DND-41 (cell line): ENCODE results near the gene CACNB4.
"Not testable (repeated sequence)": the region's sequence is repeated elsewhere in the genome, so short reads cannot be mapped to it uniquely, and the experiment has no call there.

Experiments used
- ATAC-seq: fragments of 200-7000 bp; cut with Tn5 transposase; 3 replicates; pipeline ENCODE4 v1.9.1; 2021; ENCODE audit warnings: low read depth; ENCODE audit not compliant: insufficient read depth
- DNase-seq: peaks from one replicate; pipeline ENCODE4 v3.0.0-alpha.2; 2020
- H2AFZ ChIP-seq: 2 replicates; pipeline ENCODE4 v1.6.0; 2012; ENCODE audit warnings: low read depth, low read length
- H3K27ac ChIP-seq: 2 replicates; pipeline ENCODE4 v1.5.1; 2012; ENCODE audit warnings: low read length, inconsistent platforms
- H3K27me3 ChIP-seq: fragments of 200-600 bp; sonication (generic); 2 replicates; pipeline ENCODE4 v1.6.0; 2012; ENCODE audit warnings: low read length, mild to moderate bottlenecking, inconsistent platforms; ENCODE audit not compliant: insufficient read depth, poor library complexity
- H3K36me3 ChIP-seq: 2 replicates; pipeline ENCODE4 v1.5.1; 2012; ENCODE audit warnings: low read length, inconsistent platforms; ENCODE audit not compliant: insufficient read depth
- H3K4me1 ChIP-seq: 2 replicates; pipeline ENCODE4 v1.5.1; 2012; ENCODE audit warnings: mild to moderate bottlenecking, low read length; ENCODE audit not compliant: insufficient read depth
- H3K4me2 ChIP-seq: 2 replicates; pipeline ENCODE4 v1.6.0; 2012; ENCODE audit warnings: mild to moderate bottlenecking, moderate library complexity, low read length, inconsistent platforms; ENCODE audit not compliant: insufficient read depth
- H3K4me3 ChIP-seq, 2 experiments: fragments of 200-600 bp in 1 of 2; shearing (Covaris generic) in 1 of 2; 2 replicates each; pipeline ENCODE4 v1.5.1; 2012 to 2016; ENCODE audit warnings: inconsistent platforms in 2 of 2, low read length in 2 of 2, mild to moderate bottlenecking in 2 of 2, low read depth in 1 of 2, moderate library complexity in 1 of 2
- H3K79me2 ChIP-seq: 2 replicates; pipeline ENCODE4 v1.6.0; 2012; ENCODE audit warnings: low read length, inconsistent platforms; ENCODE audit not compliant: insufficient read depth
- H3K9ac ChIP-seq: 2 replicates; pipeline ENCODE4 v1.6.0; 2012; ENCODE audit warnings: low read depth, mild to moderate bottlenecking, inconsistent platforms, low read length, moderate library complexity
- H3K9me3 ChIP-seq: 2 replicates; pipeline ENCODE4 v1.5.1; 2012; ENCODE audit warnings: low read length, moderate library complexity, mild to moderate bottlenecking, inconsistent platforms; ENCODE audit not compliant: insufficient read depth, severe bottlenecking
- H4K20me1 ChIP-seq: 2 replicates; pipeline ENCODE4 v1.6.0; 2012; ENCODE audit warnings: low read length; ENCODE audit not compliant: insufficient read depth
- CTCF ChIP-seq: IDR thresholded peaks from 2 replicates; pipeline ENCODE4 v1.5.1; 2012; ENCODE audit warnings: borderline replicate concordance, low read length, moderate library complexity, mild to moderate bottlenecking; ENCODE audit not compliant: poor library complexity, severe bottlenecking; ENCODE audit errors: extremely low read depth
- EZH2 ChIP-seq: IDR thresholded peaks from 3 replicates; pipeline ENCODE4 v1.6.1; 2012; ENCODE audit warnings: borderline replicate concordance, low read depth, mild to moderate bottlenecking, moderate library complexity, low read length, inconsistent platforms; ENCODE audit not compliant: severe bottlenecking

The CACNB4 gene

GRCh38 chr2:152012697-152013096 lies 86.1 kb downstream of the CACNB4 start:
- ATAC-seq (no peak), DNase-seq (no peak)
- no peak overlapping the region for H3K4me3 ChIP-seq
- no peak overlapping the region for H3K27ac ChIP-seq
- no peaks in the 10 kb centered on the region for H3K36me3 ChIP-seq
- no peaks in the 10 kb centered on the region for H3K4me1 ChIP-seq
- TF ChIP-seq EZH2 = no peak
- no peak for TF ChIP-seq CTCF
- H2AFZ ChIP-seq = no peak overlapping the region
- H3K27me3 ChIP-seq = no peaks in the 10 kb centered on the region
- H3K9ac ChIP-seq = no peak overlapping the region
- H3K79me2 ChIP-seq = no peaks in the 10 kb centered on the region
- no peaks in the 10 kb centered on the region for H3K9me3 ChIP-seq
- H3K4me2 ChIP-seq = no peak overlapping the region
- no peaks in the 10 kb centered on the region for H4K20me1 ChIP-seq

GRCh38 chr2:152011724-152012123 lies 87.1 kb downstream of the CACNB4 start:
- no peak for ATAC-seq
- DNase-seq = no peak
- TF ChIP-seq EZH2 (no peak), CTCF (no peak)
- Histone ChIP-seq H3K4me1 (no peaks in the 10 kb centered on the region), H3K27me3 (no peaks in the 10 kb centered on the region), H4K20me1 (no peaks in the 10 kb centered on the region), H3K4me3 (no peak overlapping the region), H2AFZ (no peak overlapping the region), H3K79me2 (no peaks in the 10 kb centered on the region), H3K27ac (no peak overlapping the region), H3K36me3 (no peaks in the 10 kb centered on the region), H3K9me3 (no peaks in the 10 kb centered on the region), H3K9ac (no peak overlapping the region), H3K4me2 (no peak overlapping the region)

- no peak overlapping the region for H3K4me3 ChIP-seq
- H4K20me1 ChIP-seq = no peaks in the 10 kb centered on the region
- DNase-seq (no peak), ATAC-seq (no peak)
- no peak overlapping the region for H2AFZ ChIP-seq
- peaks cover 3% of the 10 kb centered on the region; the same call in 1 of the 2 replicates for H3K4me1 ChIP-seq
- H3K9me3 ChIP-seq = no peaks in the 10 kb centered on the region
- no peaks in the 10 kb centered on the region for H3K79me2 ChIP-seq
- no peak overlapping the region for H3K9ac ChIP-seq
- no peak overlapping the region for H3K27ac ChIP-seq
- H3K27me3 ChIP-seq = no peaks in the 10 kb centered on the region
- H3K4me2 ChIP-seq = no peak overlapping the region
- H3K36me3 ChIP-seq = no peaks in the 10 kb centered on the region
- TF ChIP-seq CTCF = no peak
- TF ChIP-seq EZH2 = no peak
Observed at GRCh38 chr2:152005607-152006006, 93.2 kb downstream of the CACNB4 start.

GRCh38 chr2:152003283-152003682 lies 95.6 kb downstream of the CACNB4 start:
- ATAC-seq, H3K27me3 ChIP-seq, H4K20me1 ChIP-seq, H3K4me1 ChIP-seq, H2AFZ ChIP-seq, H3K27ac ChIP-seq, H3K9ac ChIP-seq, H3K9me3 ChIP-seq, H3K36me3 ChIP-seq, H3K4me2 ChIP-seq, H3K79me2 ChIP-seq, DNase-seq, H3K4me3 ChIP-seq: not testable (repeated sequence)
